HepG2 (cell line): ENCODE results near the gene NME7. TPM values are rescaled to one million over a fixed set of nuclear protein-coding genes. Genes with fewer than 3 reads are reported as not detected.
A peak's percentile ranks its signal among the peaks of the same experiment; 100 is the strongest.

ENCODE experiments used
- ATF7 ChIP-seq, 2 experiments: fragments of 450-650 bp in 1 of 2; sonication (generic) in 1 of 2; formaldehyde crosslinking in 1 of 2; IDR thresholded peaks; 2 replicates each; pipeline versions ENCODE4 v1.4.0 to v1.6.1; 2016 to 2020; ENCODE audit warnings: antibody characterized with exemption in 1 of 2, mild to moderate bottlenecking in 1 of 2, missing genetic modification reagents in 1 of 2
- BCL6 ChIP-seq: IDR thresholded peaks from 2 replicates; pipeline ENCODE4 v1.6.1; 2016; ENCODE audit warnings: missing genetic modification reagents, missing compliant biosample characterization
- FOXA1 ChIP-seq, 2 experiments: fragments of 450-650 bp in 1 of 2; sonication (generic) in 1 of 2; formaldehyde crosslinking in 1 of 2; IDR thresholded peaks; 2 replicates each; pipeline versions ENCODE4 v1.4.0 to v1.6.1; 2016 to 2020; ENCODE audit warnings: missing genetic modification reagents in 1 of 2
- FOXO1 ChIP-seq: sonication (generic); formaldehyde crosslinking; IDR thresholded peaks from 2 replicates; pipeline ENCODE4 v1.4.0; 2020; ENCODE audit warnings: missing genetic modification reagents
- HOXD1 ChIP-seq: sonication (generic); formaldehyde crosslinking; IDR thresholded peaks from 2 replicates; pipeline ENCODE4 v1.5.0; 2020; ENCODE audit warnings: missing genetic modification reagents
- JUND ChIP-seq: sonication (generic); formaldehyde crosslinking; IDR thresholded peaks from 2 replicates; pipeline ENCODE4 v1.8.0; 2022; ENCODE audit warnings: mild to moderate bottlenecking, missing genetic modification reagents
- MIXL1 ChIP-seq: IDR thresholded peaks from 2 replicates; pipeline ENCODE4 v1.6.1; 2016
- NFYB ChIP-seq: sonication (generic); formaldehyde crosslinking; IDR thresholded peaks from 2 replicates; pipeline ENCODE4 v1.4.0; 2020; ENCODE audit warnings: missing genetic modification reagents
- NONO ChIP-seq, 2 experiments: fragments of 450-650 bp in 1 of 2; sonication (generic) in 1 of 2; formaldehyde crosslinking in 1 of 2; IDR thresholded peaks in 1 of 2; conservative IDR thresholded peaks in 1 of 2; 2 replicates each; pipeline versions ENCODE4 v1.6.1 to v1.8.0; 2017 to 2022; ENCODE audit warnings: mild to moderate bottlenecking in 1 of 2, missing genetic modification reagents in 1 of 2, moderate library complexity in 1 of 2
- RFXANK ChIP-seq: IDR thresholded peaks from 2 replicates; pipeline ENCODE4 v1.6.1; 2016
- SPEN ChIP-seq: sonication (generic); formaldehyde crosslinking; IDR thresholded peaks from 2 replicates; pipeline ENCODE4 v1.5.1; 2020; ENCODE audit warnings: low read depth, mild to moderate bottlenecking, missing genetic modification reagents
- STAG1 ChIP-seq: sonication (generic); formaldehyde crosslinking; IDR thresholded peaks from 2 replicates; pipeline ENCODE4 v1.4.0; 2020; ENCODE audit warnings: missing genetic modification reagents
- TBX2 ChIP-seq: sonication (generic); formaldehyde crosslinking; IDR thresholded peaks from 2 replicates; pipeline ENCODE4 v1.5.0; 2020; ENCODE audit warnings: missing genetic modification reagents, mild to moderate bottlenecking, borderline replicate concordance
- ZFP90 ChIP-seq: sonication (generic); formaldehyde crosslinking; IDR thresholded peaks from 2 replicates; pipeline ENCODE4 v1.8.0; 2022; ENCODE audit warnings: missing genetic modification reagents, mild to moderate bottlenecking, inconsistent platforms, borderline replicate concordance
- ZMYM4 ChIP-seq: sonication (generic); formaldehyde crosslinking; IDR thresholded peaks from 2 replicates; pipeline ENCODE4 v1.8.1; 2023; ENCODE audit warnings: mild to moderate bottlenecking, missing genetic modification reagents
- ZNF614 ChIP-seq: IDR thresholded peaks from 2 replicates; pipeline ENCODE4 v1.6.1; 2018; ENCODE audit warnings: missing biosample characterization, missing genetic modification reagents, inconsistent platforms, borderline replicate concordance
- ZNF788 ChIP-seq: sonication (generic); formaldehyde crosslinking; IDR thresholded peaks from 2 replicates; pipeline ENCODE4 v1.5.0; 2020; ENCODE audit warnings: mild to moderate bottlenecking, missing genetic modification reagents, borderline replicate concordance
- polyA plus RNA-seq, 8 experiments: library from polyadenylated mRNA; depleted of rRNA in 3 of 8; stranded (reverse) in 7 of 8; unstranded in 1 of 8; fragments of >200 nt; fragmentation: Illumina TruSeq in 4 of 8; extraction: Trizol in 4 of 8; gene quantifications; 2 replicates each; pipeline versions ENCODE4 v1.2.1 to v1.2.3, GENCODE V29; 2011 to 2016; ENCODE audit warnings: low read depth in 4 of 8, missing spikeins in 1 of 8, mixed read lengths in 1 of 8; ENCODE audit not compliant: insufficient read depth in 1 of 8
- total RNA-seq, 5 experiments: library from RNA; depleted of rRNA; stranded (reverse); fragments of >200 nt; fragmentation: Illumina TruSeq; extraction: Trizol; gene quantifications; 2 replicates each; pipeline ENCODE4 v1.2.3, GENCODE V29; 2016; ENCODE audit warnings: low read depth in 1 of 5
- TF ChIP-seq, protein P1 (sequence below): sonication (generic); formaldehyde crosslinking; IDR thresholded peaks from 2 replicates; pipeline ENCODE4 v1.5.0; 2020; ENCODE audit warnings: missing genetic modification reagents
- TF ChIP-seq, protein P2 (sequence below): sonication (generic); formaldehyde crosslinking; IDR thresholded peaks from 2 replicates; pipeline ENCODE4 v1.5.0; 2020; ENCODE audit warnings: mild to moderate bottlenecking, missing genetic modification reagents, borderline replicate concordance
- TF ChIP-seq, protein P3 (sequence below): IDR thresholded peaks from 2 replicates; pipeline ENCODE4 v1.6.1; 2016; ENCODE audit warnings: missing biosample characterization, missing genetic modification reagents, low read depth
- TF ChIP-seq, protein P4 (sequence below): sonication (generic); formaldehyde crosslinking; IDR thresholded peaks from 2 replicates; pipeline ENCODE4 v1.4.0; 2020; ENCODE audit warnings: missing genetic modification reagents

Gene NME7
- total and polyA plus RNA-seq, 2 of the 13 experiments (the other 11 are each of a cell fraction or from before 2014, with no cell fraction given) = 9.4 to 22.5 TPM

DNA sequence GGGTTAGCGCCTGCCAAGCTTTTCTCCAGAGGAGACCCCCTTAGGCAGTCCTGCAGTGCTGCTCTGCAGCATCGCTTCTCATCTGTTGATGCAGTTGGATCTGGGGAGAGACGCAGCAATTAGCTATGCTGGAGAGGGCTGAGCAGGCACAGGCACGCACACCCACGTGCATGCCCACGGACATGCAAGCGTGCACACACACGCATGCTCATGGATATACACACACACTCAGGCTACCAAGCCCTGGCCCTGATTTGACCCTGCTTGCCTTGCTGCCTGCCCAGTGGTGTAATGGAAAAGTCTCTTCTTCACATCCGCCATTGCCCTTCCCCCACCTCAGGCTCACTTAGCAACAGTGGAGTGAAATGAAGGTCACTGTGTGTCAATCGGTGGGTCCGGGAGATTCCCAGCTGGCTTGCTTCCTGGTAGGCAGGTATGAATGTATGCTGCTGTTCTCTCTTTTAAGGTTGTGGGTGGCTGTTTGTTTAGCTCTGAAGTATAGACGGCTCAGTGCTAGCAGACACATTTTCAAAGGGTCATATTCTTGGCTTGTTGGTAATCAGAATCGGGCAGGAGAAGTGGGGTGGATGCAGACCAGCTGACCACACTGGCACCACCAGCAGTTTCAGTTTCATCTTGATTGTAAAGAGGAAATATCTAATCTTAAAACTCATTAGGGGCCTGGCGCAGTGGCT lies 251.6 kb downstream of the NME7 start (continued):
- TF ChIP-seq JUND (peak; percentile 42; the same call in 1 of the 2 replicates), ZNF614 (CRISPR knock-in tag) (peak; percentile 78; the same call in 1 of the 2 replicates), TBX2 (CRISPR knock-in tag) (peak; percentile 90), MIXL1 (CRISPR knock-in tag) (0 out of 2 replicates have a peak, but pooled peaks have one; percentile 49), BCL6 (CRISPR knock-in tag) (peak; percentile 88), ZNF788 (CRISPR knock-in tag) (peak; percentile 82; the same call in 1 of the 2 replicates), FOXO1 (peak; percentile 78), HOXD1 (CRISPR knock-in tag) (peak; percentile 54; the same call in 1 of the 2 replicates), ATF7 (IDR thresholded peaks at IDR 0.05) (peak; percentile 44), ATF7 (CRISPR knock-in tag; IDR thresholded peaks at IDR 0.05) (peak; percentile 63; the same call in 1 of the 2 replicates), ZFP90 (CRISPR knock-in tag) (peak; percentile 89; the same call in 1 of the 2 replicates), FOXA1 (IDR thresholded peaks at IDR 0.05) (no peak), FOXA1 (CRISPR knock-in tag; IDR thresholded peaks at IDR 0.05) (peak; percentile 65), STAG1 (CRISPR knock-in tag) (peak; percentile 38), RFXANK (peak; percentile 38; the same call in 1 of the 2 replicates), NFYB (CRISPR knock-in tag) (no peak), SPEN (CRISPR knock-in tag) (peak; percentile 64; the same call in 1 of the 2 replicates), ZMYM4 (CRISPR knock-in tag) (peak; percentile 92), NONO (IDR thresholded peaks at IDR 0.05) (no peak), NONO (CRISPR knock-in tag; conservative IDR thresholded peaks at IDR 0.05) (0 out of 2 replicates have a peak, but pooled peaks have one; percentile 28)
- TF ChIP-seq, protein P1, sequence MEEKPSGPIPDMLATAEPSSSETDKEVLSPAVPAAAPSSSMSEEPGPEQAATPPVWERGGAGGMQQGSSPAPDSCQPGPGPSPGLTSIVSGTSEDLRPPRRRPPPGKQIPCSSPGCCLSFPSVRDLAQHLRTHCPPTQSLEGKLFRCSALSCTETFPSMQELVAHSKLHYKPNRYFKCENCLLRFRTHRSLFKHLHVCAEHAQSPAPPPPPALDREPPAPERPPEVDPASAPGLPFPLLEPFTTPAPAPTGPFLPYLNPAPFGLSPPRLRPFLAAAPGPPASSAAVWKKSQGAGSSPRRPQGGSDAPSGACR (CRISPR knock-in tag) = peak; percentile 88; the same call in 1 of the 2 replicates
- TF ChIP-seq, protein P2, sequence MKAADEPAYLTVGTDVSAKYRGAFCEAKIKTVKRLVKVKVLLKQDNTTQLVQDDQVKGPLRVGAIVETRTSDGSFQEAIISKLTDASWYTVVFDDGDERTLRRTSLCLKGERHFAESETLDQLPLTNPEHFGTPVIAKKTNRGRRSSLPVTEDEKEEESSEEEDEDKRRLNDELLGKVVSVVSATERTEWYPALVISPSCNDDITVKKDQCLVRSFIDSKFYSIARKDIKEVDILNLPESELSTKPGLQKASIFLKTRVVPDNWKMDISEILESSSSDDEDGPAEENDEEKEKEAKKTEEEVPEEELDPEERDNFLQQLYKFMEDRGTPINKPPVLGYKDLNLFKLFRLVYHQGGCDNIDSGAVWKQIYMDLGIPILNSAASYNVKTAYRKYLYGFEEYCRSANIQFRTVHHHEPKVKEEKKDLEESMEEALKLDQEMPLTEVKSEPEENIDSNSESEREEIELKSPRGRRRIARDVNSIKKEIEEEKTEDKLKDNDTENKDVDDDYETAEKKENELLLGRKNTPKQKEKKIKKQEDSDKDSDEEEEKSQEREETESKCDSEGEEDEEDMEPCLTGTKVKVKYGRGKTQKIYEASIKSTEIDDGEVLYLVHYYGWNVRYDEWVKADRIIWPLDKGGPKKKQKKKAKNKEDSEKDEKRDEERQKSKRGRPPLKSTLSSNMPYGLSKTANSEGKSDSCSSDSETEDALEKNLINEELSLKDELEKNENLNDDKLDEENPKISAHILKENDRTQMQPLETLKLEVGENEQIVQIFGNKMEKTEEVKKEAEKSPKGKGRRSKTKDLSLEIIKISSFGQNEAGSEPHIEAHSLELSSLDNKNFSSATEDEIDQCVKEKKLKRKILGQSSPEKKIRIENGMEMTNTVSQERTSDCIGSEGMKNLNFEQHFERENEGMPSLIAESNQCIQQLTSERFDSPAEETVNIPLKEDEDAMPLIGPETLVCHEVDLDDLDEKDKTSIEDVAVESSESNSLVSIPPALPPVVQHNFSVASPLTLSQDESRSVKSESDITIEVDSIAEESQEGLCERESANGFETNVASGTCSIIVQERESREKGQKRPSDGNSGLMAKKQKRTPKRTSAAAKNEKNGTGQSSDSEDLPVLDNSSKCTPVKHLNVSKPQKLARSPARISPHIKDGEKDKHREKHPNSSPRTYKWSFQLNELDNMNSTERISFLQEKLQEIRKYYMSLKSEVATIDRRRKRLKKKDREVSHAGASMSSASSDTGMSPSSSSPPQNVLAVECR (CRISPR knock-in tag) = peak; percentile 74
- TF ChIP-seq, protein P3, sequence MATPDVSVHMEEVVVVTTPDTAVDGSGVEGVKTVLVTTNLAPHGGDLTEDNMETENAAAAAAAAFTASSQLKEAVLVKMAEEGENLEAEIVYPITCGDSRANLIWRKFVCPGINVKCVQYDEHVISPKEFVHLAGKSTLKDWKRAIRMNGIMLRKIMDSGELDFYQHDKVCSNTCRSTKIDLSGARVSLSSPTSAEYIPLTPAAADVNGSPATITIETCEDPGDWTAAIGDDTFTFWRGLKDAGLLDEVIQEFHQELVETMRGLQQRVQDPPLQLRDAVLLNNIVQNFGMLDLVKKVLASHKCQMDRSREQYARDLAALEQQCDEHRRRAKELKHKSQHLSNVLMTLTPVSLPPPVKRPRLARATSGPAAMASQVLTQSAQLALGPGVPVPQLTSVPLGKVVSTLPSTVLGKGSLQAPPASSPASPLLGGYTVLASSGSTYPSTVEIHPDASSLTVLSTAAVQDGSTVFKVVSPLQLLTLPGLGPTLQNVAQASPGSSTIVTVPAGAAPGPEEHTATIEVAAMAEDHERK (CRISPR knock-in tag) = no peak
- TF ChIP-seq, protein P4, sequence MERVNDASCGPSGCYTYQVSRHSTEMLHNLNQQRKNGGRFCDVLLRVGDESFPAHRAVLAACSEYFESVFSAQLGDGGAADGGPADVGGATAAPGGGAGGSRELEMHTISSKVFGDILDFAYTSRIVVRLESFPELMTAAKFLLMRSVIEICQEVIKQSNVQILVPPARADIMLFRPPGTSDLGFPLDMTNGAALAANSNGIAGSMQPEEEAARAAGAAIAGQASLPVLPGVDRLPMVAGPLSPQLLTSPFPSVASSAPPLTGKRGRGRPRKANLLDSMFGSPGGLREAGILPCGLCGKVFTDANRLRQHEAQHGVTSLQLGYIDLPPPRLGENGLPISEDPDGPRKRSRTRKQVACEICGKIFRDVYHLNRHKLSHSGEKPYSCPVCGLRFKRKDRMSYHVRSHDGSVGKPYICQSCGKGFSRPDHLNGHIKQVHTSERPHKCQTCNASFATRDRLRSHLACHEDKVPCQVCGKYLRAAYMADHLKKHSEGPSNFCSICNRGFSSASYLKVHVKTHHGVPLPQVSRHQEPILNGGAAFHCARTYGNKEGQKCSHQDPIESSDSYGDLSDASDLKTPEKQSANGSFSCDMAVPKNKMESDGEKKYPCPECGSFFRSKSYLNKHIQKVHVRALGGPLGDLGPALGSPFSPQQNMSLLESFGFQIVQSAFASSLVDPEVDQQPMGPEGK (CRISPR knock-in tag) = peak; percentile 68
